Chondrocyte (in vitro differentiated cells): Measurements from ENCODE around the gene ARL6IP6. TPM values are rescaled to one million over a fixed set of nuclear protein-coding genes. Genes with fewer than 3 reads are reported as not detected.
"Not testable (repeated sequence)": the region's sequence is repeated elsewhere in the genome, so short reads cannot be mapped to it uniquely, and the experiment has no call there.

ENCODE experiments used
- DNase-seq: peaks from one replicate; pipeline ENCODE4 v3.0.0; 2021; ENCODE audit warnings: mixed read lengths, low spot score
- H3K27ac Mint-ChIP-seq: one replicate; pipeline ENCODE4 v1.8.0; 2021; ENCODE audit warnings: mild to moderate bottlenecking, moderate library complexity, mixed read lengths; ENCODE audit not compliant: unreplicated experiment
- H3K27me3 Mint-ChIP-seq: 2 replicates; pipeline ENCODE4 v1.8.0; 2021; ENCODE audit warnings: low read depth, mixed read lengths
- H3K36me3 Mint-ChIP-seq: 2 replicates; pipeline ENCODE4 v1.8.0; 2021; ENCODE audit warnings: low read depth, mixed read lengths
- H3K4me1 Mint-ChIP-seq: 2 replicates; pipeline ENCODE4 v1.8.0; 2021; ENCODE audit warnings: low read depth, mild to moderate bottlenecking, mixed read lengths
- H3K4me3 Mint-ChIP-seq: one replicate; pipeline ENCODE4 v1.8.0; 2021; ENCODE audit warnings: mild to moderate bottlenecking, moderate library complexity, mixed read lengths; ENCODE audit not compliant: unreplicated experiment
- H3K9me3 Mint-ChIP-seq: 2 replicates; pipeline ENCODE4 v1.8.0; 2021; ENCODE audit warnings: low read depth, mixed read lengths
- CTCF ChIP-seq: fragments of 200-600 bp; sonication (generic); IDR thresholded peaks from 2 replicates; pipeline ENCODE4 v1.5.0; 2021; ENCODE audit warnings: antibody characterized with exemption, mild to moderate bottlenecking, moderate library complexity
- total RNA-seq: library from RNA; stranded (reverse); gene quantifications from 3 replicates; pipeline ENCODE4 v1.2.1, GENCODE V29; 2021

The ARL6IP6 gene
- total RNA-seq, 1 donor from 2014 or later = 17.6 TPM

DNA sequence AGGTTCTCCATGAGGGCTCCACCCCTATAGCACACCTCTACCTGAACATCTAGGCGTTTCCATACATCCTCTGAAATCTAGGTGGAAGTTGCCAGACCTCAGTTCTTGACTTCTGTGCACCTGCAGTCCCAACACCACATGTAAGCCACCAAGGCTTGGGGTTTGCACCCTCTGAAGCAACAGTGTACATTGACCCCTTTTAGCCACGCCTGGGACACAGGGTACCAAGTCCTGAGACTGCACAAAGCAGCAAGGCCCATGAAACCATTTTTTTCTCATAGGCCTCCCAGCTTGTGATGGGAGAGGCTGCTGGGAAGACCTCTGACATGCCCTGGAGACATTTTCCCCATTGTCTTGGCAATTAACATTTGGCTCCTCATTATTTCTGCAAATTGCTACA, 20.0 kb downstream of the ARL6IP6 start:
- no peak overlapping the region for H3K27ac Mint-ChIP-seq
- peaks cover 9% of the 10 kb centered on the region for H3K4me1 Mint-ChIP-seq
- H3K27me3 Mint-ChIP-seq = no peaks in the 10 kb centered on the region

DNA sequence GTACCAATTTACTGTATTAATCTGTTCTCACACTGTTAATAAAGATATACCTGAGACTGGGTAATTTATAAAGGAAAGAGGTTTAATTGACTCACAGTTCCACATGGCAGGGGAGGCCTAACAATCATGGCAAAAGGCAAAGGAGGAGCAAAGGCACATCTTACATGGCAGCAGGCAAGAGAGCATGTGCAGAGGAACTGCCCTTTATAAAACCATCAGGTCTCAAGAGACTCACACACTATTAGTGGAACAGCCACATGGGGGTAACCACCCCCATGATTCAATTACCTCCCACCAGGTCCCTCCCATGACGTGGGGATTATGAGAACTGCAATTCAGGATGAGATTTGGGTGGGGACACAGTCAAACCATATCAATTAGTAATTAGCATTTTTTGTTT, 21.3 kb downstream of the ARL6IP6 start:
- not testable (repeated sequence) for H3K27ac Mint-ChIP-seq, H3K4me3 Mint-ChIP-seq, H3K27me3 Mint-ChIP-seq, H3K4me1 Mint-ChIP-seq, H3K9me3 Mint-ChIP-seq, H3K36me3 Mint-ChIP-seq, DNase-seq

More for the DNA sequence above, 20.0 kb downstream of the ARL6IP6 start:
- no peak for TF ChIP-seq CTCF
- peaks cover 6% of the 10 kb centered on the region for H3K36me3 Mint-ChIP-seq
- H3K4me3 Mint-ChIP-seq = no peak overlapping the region
- no peaks in the 10 kb centered on the region for H3K9me3 Mint-ChIP-seq
- no peak for DNase-seq

DNA sequence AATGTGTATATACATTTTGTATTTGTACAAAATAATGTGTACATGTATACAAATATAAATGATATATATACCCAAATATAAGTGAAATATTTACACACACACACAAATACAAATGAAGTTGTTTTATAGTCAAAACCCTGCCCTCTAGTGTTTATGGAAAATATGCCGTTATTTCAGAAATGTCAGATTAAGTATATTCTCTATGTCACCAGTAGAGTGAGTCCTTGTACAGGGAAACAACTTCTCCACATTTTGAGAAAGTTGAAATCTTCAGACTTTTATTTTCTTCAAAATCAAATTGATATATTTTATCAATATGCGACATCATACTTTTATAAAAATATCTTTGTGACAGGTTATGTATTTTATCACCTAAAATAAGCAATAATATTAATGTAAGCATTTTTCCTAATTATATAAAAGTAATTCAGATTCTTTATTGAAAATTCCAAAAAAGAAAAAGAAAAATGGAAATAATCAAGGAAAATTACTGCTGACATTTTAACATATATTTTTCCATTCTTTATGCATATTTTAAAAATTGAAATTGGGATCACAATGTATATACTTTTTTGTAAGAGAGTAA, 22.4 kb downstream of the ARL6IP6 start:
- Mint-ChIP-seq H3K27ac (no peak overlapping the region), H3K4me3 (no peak overlapping the region), H3K9me3 (no peaks in the 10 kb centered on the region), H3K4me1 (peaks cover 9% of the 10 kb centered on the region), H3K36me3 (peaks cover 6% of the 10 kb centered on the region), H3K27me3 (no peaks in the 10 kb centered on the region)
- peak; percentile 99 for TF ChIP-seq CTCF
- DNase-seq = no peak

- H3K27ac Mint-ChIP-seq = no peak overlapping the region
- H3K4me3 Mint-ChIP-seq = no peak overlapping the region
- no peak for DNase-seq
- TF ChIP-seq CTCF = peak; percentile 72
- H3K27me3 Mint-ChIP-seq = no peaks in the 10 kb centered on the region
- no peaks in the 10 kb centered on the region for H3K9me3 Mint-ChIP-seq
- peaks cover 13% of the 10 kb centered on the region for H3K4me1 Mint-ChIP-seq
- H3K36me3 Mint-ChIP-seq = peaks cover 7% of the 10 kb centered on the region
Observed at GRCh38 chr2:152743002-152743401, 24.6 kb downstream of the ARL6IP6 start.

GRCh38 chr2:152747751-152748150, 29.3 kb downstream of the ARL6IP6 start:
- H3K27me3 Mint-ChIP-seq, DNase-seq, H3K27ac Mint-ChIP-seq, H3K9me3 Mint-ChIP-seq, H3K4me3 Mint-ChIP-seq: not testable (repeated sequence)
- Mint-ChIP-seq H3K4me1 (peaks cover 13% of the 10 kb centered on the region), H3K36me3 (peaks cover 16% of the 10 kb centered on the region)

DNA sequence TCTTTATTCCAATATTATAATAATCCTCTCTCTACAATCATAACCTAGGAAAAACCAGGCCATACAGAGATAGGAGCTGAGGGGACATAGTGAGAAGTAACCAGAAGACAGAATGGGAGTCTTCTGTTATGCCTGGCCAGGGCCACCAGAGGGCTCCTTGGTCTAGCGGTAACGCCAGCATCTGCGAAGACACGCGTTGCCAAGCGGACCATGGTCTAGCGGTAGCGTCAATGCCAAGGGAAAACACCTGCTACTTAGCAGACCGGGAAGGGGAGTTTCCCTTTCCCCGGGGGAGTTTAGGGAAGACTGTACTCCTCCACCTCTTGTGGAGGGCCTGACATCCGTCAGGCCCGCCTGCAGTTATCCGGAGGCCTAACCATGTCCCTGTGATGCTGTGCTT, 36.6 kb downstream of the ARL6IP6 start:
- DNase-seq = no peak
- Mint-ChIP-seq H3K36me3 (peaks cover 23% of the 10 kb centered on the region), H3K27ac (no peak overlapping the region), H3K9me3 (no peaks in the 10 kb centered on the region), H3K4me3 (no peak overlapping the region), H3K4me1 (no peaks in the 10 kb centered on the region), H3K27me3 (no peaks in the 10 kb centered on the region)
- peak; percentile 58 for TF ChIP-seq CTCF
